ENCODE results near the gene ECHS1.
A peak's percentile ranks its signal among the peaks of the same experiment; 100 is the strongest.

The ECHS1 gene

DNA sequence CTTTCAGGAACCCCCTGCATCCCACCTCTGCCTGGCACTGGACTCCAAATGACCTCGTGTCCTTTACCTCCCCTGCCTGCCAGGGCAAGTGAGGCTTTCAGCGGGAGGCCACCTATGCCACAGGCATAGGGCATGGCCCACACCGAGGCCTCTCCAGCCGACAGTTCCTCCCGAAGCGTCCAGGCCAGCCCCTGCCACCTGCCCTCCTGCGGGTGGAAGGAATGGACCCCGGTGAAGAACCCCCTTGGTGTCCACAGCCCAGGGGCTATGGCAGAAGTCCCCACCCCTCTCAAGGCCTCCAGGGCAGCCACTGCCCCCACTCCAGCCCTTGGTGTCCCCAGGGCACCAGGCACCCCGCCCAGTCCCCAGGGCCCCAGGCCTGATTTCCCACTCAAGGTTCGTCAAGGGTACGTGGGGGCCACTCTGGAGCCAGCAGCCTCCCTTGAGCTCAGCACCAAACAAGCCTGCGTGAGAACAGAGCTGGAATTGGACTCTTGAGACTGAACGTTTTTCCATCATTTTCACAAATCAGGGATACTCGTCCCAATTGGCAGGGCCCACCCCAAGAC lies 18.4 kb downstream of the ECHS1 start:
- TF ChIP-seq, protein P1, sequence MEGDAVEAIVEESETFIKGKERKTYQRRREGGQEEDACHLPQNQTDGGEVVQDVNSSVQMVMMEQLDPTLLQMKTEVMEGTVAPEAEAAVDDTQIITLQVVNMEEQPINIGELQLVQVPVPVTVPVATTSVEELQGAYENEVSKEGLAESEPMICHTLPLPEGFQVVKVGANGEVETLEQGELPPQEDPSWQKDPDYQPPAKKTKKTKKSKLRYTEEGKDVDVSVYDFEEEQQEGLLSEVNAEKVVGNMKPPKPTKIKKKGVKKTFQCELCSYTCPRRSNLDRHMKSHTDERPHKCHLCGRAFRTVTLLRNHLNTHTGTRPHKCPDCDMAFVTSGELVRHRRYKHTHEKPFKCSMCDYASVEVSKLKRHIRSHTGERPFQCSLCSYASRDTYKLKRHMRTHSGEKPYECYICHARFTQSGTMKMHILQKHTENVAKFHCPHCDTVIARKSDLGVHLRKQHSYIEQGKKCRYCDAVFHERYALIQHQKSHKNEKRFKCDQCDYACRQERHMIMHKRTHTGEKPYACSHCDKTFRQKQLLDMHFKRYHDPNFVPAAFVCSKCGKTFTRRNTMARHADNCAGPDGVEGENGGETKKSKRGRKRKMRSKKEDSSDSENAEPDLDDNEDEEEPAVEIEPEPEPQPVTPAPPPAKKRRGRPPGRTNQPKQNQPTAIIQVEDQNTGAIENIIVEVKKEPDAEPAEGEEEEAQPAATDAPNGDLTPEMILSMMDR (IDR thresholded peaks at IDR 0.05): no peak
- TF ChIP-seq ZFX (IDR thresholded peaks at IDR 0.05; ENCODE audit: borderline replicate concordance): no peak
- H3K27ac ChIP-seq: no peak overlapping the region

DNA sequence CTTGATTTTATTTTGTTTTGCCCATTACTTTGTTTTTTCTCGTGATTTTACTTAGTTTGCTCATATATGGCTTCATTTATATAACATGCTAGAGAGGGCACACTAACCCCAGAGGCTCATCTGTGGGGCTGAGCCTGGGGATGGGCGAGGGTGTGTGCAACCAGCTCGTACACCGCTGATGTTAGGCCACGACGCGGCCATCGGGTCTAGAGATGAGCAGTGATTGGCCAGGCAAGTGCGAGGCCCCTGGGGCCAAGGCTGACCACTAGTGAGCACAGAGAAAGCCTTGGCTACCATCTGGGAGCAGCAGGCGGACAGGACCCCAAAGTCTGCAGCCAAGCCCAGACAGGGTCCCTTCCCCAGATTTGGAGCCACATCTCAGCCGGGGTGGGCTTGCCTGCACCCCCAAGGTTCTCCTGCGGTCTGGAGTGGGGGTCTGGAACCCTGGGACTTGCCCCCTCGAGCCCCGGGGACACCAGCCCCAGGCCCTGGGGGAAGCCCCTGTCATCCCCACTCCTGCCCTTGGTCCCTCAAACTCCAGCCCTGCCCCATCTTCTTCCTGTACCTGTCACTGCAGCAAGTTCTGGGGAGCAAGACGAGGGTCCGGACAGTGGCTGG lies 19.1 kb downstream of the ECHS1 start:
- TF ChIP-seq, protein P1 (IDR thresholded peaks at IDR 0.05): no peak
- no peak for TF ChIP-seq ZFX (IDR thresholded peaks at IDR 0.05; ENCODE audit: borderline replicate concordance)

DNA sequence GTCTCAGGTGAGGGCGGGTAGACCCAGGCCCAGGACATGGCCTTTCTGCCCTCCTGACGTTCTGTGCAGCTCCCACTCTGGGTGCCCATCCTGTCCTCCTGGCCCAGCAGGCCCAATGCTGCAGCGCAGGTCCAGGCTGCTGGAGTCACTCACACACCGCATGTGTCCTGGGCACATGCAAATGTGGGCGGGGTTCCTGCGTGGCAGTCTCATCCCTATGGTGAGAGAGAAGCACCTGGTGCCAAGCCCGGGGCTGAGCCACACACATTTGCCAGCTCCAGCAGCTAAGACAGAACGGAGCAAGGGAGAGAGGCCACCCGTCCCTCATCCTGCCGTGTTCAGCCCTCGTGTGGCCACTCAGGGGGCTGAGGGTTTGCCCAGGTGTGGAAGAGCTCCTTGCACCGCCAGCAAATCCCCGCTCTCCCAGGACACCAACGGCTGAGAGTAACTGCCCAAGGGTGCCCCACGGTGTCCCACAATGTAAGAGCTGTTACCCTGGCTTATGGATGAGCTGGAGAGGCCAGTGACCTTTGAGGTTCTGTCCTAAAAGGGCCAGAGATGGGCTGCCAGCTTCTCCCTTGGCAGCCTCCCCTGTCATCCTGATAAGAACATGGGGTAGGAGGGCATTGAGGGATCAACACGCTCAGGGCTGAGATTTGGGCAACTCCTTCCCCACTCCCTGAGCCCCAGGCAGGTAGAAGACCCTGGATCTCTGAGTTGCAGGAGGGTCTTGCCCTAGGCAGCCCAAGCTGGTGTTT lies 19.8 kb downstream of the ECHS1 start:
- peak overlapping the region; percentile 18; the same call in 1 of the 2 replicates for H3K27ac ChIP-seq
- TF ChIP-seq ZFX (IDR thresholded peaks at IDR 0.05; ENCODE audit: borderline replicate concordance): no peak
- TF ChIP-seq, protein P1 (IDR thresholded peaks at IDR 0.05): no peak

More for the DNA sequence above, 19.1 kb downstream of the ECHS1 start:
- no peak overlapping the region for H3K27ac ChIP-seq

DNA sequence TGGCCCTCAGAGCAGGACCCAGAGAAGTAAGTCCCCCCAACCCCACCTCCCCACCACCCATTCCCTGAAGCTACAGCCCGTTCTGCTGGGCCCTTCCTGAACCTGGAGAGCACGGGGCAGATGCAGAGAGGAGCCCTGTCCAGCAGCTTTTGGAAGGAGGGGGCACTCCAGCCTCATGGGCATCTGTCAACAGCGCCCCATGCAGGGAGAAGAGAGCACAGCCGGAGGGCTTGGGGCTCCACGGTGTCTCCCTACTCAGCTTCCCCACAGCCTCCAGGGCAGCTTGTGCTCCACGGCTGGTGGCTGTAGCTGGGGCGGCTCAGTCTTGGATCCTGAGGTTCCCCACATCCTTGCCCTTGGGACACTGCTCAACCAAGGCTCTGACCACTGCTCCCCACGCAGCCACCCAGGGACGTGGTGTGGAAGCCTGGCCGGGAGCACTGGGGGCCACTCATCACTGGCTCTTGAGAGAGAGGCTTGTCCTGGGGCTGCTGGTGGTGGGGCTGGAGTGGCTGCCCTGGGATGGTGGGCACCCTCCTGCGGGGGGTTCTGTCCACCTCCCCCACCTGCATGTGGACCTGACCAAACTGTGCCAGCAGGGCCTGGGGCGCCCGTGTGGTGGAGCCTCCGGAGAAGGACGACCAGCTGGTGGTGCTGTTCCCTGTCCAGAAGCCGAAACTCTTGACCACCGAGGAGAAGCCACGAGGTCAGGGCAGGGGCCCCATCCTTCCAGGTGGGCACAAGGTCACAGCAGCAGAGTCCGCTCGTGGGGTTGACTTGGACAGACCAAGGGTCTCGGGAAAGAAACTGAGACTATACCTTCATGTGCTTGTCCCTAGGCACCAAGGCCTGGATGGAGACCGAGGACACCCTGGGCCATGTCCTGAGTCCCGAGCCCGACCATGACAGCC lies 21.5 kb downstream of the ECHS1 start:
- TF ChIP-seq, protein P1 (IDR thresholded peaks at IDR 0.05): peak; percentile 10; the same call in 1 of the 2 replicates
- no peak for TF ChIP-seq ZFX (IDR thresholded peaks at IDR 0.05; ENCODE audit: borderline replicate concordance)
- no peak overlapping the region for H3K27ac ChIP-seq

DNA sequence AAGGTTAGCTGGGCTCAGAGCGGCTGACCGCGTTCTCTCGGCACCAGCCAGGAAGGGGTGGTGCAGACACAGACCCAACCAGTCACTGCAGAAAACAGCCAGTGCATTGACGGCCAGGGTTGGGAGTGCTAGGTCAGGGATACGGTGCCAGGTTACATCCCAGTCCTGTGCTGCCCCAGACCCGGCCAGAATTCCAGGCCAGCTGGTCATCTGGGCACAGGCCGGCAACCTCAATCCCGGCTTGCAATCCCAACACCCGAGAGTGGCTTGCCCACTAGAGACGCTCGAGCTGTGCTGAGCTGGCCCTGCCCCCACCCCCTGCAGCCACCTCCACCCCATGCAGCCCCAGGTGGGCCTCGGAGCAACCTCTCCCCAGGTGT lies 22.2 kb downstream of the ECHS1 start:
- no peak overlapping the region for H3K27ac ChIP-seq
- TF ChIP-seq, protein P1 (IDR thresholded peaks at IDR 0.05): no peak
- no peak for TF ChIP-seq ZFX (IDR thresholded peaks at IDR 0.05; ENCODE audit: borderline replicate concordance)

DNA sequence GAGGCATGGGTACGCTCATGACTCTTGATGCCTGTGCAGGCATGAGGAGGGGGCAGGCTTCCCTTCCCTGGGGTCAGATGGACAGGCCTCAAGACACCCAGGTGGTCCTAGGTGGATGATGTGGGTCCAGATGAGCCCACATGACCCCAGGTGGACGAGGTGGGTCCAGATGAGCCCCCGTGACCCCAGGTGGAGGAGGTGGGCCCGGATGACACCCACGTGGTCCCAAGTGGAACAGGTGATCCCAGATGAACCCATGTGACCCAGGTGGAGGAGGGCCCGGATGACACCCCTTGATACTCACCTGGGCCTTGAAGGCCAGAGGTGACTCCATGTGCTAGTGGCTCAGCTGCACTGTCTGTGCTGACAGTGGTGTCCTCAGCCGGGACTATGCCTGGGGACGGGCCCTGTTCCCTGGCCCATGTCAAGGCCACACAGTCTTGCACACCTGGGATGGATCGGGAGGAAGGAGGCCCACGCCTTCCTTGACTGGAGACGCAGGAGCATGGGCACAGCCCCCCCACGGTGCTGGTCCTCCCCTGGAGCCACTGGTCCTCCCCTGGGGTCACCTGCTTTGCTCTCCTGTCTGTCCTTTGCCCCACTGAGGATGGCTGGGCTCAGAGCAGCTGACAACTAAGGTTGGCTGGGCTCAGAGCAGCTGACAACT lies 22.7 kb downstream of the ECHS1 start:
- TF ChIP-seq ZFX (IDR thresholded peaks at IDR 0.05; ENCODE audit: borderline replicate concordance): no peak
- TF ChIP-seq, protein P1 (IDR thresholded peaks at IDR 0.05): no peak
- H3K27ac ChIP-seq: no peak overlapping the region

Data from 22Rv1 (cell line).